Pulmonary artery endothelial cell (primary cell): Measurements from ENCODE around the gene RNF149. TPM values are rescaled to one million over a fixed set of nuclear protein-coding genes. Genes with fewer than 3 reads are reported as not detected.
A peak's percentile ranks its signal among the peaks of the same experiment; 100 is the strongest.

Experiments used
- DNase-seq: peaks from one replicate; pipeline ENCODE4 v3.0.0-alpha.2; 2011; ENCODE audit warnings: low read depth, low spot score
- total RNA-seq: library from RNA; depleted of rRNA; stranded (reverse); fragments of >200 nt; gene quantifications from 2 replicates; pipeline ENCODE4 v1.2.3, GENCODE V29; 2014

RNF149 gene
- total RNA-seq, 1 donor from 2014 or later: 100 TPM

GRCh38 chr2:101296371-101296770, 12.1 kb downstream of the RNF149 start:
- no peak for DNase-seq

- no peak for DNase-seq
These were observed 12.6 kb downstream of the RNF149 start for GRCh38 chr2:101295895-101296294.

- DNase-seq: peak; percentile 47
These were observed 13.6 kb downstream of the RNF149 start for GRCh38 chr2:101294861-101295260.

GRCh38 chr2:101293544-101293943, 15.0 kb downstream of the RNF149 start:
- DNase-seq: no peak

- no peak for DNase-seq
These were observed 16.5 kb downstream of the RNF149 start for GRCh38 chr2:101291973-101292372.

- no peak for DNase-seq
These were observed 17.8 kb downstream of the RNF149 start for GRCh38 chr2:101290711-101291110.

- DNase-seq: no peak
These were observed 21.2 kb downstream of the RNF149 start for GRCh38 chr2:101287303-101287702.

- DNase-seq: no peak
These were observed 21.8 kb downstream of the RNF149 start for GRCh38 chr2:101286684-101287083.

- DNase-seq: no peak
These were observed 25.5 kb downstream of the RNF149 start for GRCh38 chr2:101282980-101283379.

- DNase-seq: no peak
These were observed 27.0 kb downstream of the RNF149 start for GRCh38 chr2:101281482-101281881.

- no peak for DNase-seq
These were observed 29.6 kb downstream of the RNF149 start for GRCh38 chr2:101278925-101279324.

GRCh38 chr2:101277111-101277510, 31.4 kb downstream of the RNF149 start:
- DNase-seq: peak; percentile 10

GRCh38 chr2:101274142-101274541, 34.4 kb downstream of the RNF149 start:
- DNase-seq: no peak

GRCh38 chr2:101273056-101273455, 35.4 kb downstream of the RNF149 start:
- DNase-seq: no peak

- DNase-seq: no peak
These were observed 36.3 kb downstream of the RNF149 start for GRCh38 chr2:101272045-101272784.

GRCh38 chr2:101270700-101271259, 37.7 kb downstream of the RNF149 start:
- DNase-seq: no peak

GRCh38 chr2:101267671-101268656, 40.5 kb downstream of the RNF149 start:
- no peak for DNase-seq

- DNase-seq: no peak
These were observed 42.5 kb downstream of the RNF149 start for GRCh38 chr2:101265893-101266499.

- peak; percentile 8 for DNase-seq
These were observed 44.1 kb downstream of the RNF149 start for GRCh38 chr2:101264360-101264939.

GRCh38 chr2:101263377-101263800, 45.1 kb downstream of the RNF149 start:
- no peak for DNase-seq

- DNase-seq: no peak
These were observed 46.4 kb downstream of the RNF149 start for GRCh38 chr2:101262142-101262541.
